ENCODE data around the gene EGR4. TPM values are rescaled to one million over a fixed set of nuclear protein-coding genes. Genes with fewer than 3 reads are reported as not detected.

EGR4 gene
- total RNA-seq, 1 donor from 2014 or later = not detected

DNA sequence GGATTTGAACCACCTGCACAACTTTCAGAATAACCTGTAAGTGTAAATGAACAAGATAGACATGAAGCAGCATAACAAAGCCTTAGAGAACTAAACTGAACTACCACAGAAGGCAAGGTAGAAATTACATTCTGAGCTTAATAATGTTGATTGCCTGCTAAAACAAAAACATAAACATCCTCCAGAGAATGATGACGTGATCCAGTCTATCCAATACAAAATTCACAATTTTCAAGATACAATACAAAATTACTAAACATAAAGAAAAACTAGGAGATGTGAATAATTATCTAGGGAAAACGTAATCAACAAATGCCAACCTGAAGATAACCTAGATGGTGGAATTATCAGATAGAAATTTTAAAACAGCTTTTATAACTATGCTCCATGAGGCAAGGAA, 40.7 kb upstream of the EGR4 start:
- Histone ChIP-seq H3K4me1 (no peaks in the 10 kb centered on the region), H3K36me3 (no peaks in the 10 kb centered on the region), H3K27me3 (ENCODE audit: low read depth) (no peaks in the 10 kb centered on the region), H3K27ac (no peak overlapping the region), H3K9me3 (peaks cover 8% of the 10 kb centered on the region), H3K4me3 (no peak overlapping the region)
- DNase-seq (no peak), ATAC-seq (no peak)
- intact Hi-C loops (cut with DNase I) = no loop called here
- TF ChIP-seq CTCF (IDR thresholded peaks at IDR 0.05) = no peak

DNA sequence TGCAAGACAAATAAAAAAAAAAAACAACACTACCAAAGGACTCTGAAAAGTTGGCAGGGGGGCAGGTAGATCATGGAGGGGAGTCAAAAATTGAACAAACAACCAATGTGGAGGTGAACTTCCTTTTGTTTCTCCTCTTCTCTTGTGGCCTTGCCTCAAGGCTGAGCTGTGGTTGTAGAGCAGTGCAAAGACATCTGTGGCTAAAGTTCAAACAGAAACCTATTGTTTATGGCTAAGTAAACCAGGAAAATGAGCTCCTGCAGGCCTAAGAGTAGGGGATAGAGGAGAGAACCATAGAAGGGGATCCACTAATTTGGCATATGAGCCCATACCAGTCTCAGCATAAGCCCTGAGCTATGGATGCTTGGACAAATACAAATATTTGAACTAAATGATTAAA, 40.2 kb upstream of the EGR4 start:
- DNase-seq (no peak), ATAC-seq (no peak)
- intact Hi-C loops (cut with DNase I) = no loop called here
- peaks cover 8% of the 10 kb centered on the region for H3K9me3 ChIP-seq
- no peaks in the 10 kb centered on the region for H3K36me3 ChIP-seq
- H3K27me3 ChIP-seq (ENCODE audit: low read depth) = no peaks in the 10 kb centered on the region
- no peak for TF ChIP-seq CTCF (IDR thresholded peaks at IDR 0.05)
- H3K27ac ChIP-seq = no peak overlapping the region
- H3K4me3 ChIP-seq = no peak overlapping the region
- no peaks in the 10 kb centered on the region for H3K4me1 ChIP-seq

DNA sequence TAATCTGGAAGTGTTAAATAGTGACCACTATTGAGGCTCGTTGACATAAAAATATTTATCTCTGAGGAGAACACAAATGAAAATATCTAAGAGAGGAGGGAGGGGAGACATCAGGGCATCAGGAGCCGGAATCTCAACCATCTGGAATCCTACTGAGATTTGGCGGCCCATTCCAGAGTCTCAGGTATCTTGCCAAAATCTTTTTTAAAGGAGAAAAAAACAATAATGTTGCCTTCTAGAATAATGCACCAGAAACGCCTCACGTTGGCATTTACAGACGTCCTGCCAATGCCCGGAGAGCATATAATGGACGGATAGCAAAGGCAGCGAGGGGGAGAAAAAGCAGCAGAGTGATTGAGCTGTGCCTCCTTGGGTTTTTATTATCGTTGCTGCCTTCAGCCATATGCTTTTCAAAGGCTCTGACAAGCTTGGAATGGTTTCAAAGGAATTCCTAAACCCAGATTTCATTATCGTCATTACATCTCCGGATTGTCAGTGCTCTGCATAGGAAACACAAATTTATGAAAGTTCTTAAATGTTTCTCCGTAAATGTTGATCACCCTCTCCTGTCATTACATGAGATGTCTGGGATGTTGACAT, 30.9 kb upstream of the EGR4 start:
- Histone ChIP-seq H3K4me1 (no peaks in the 10 kb centered on the region), H3K4me3 (no peak overlapping the region), H3K9me3 (no peaks in the 10 kb centered on the region), H3K36me3 (no peaks in the 10 kb centered on the region), H3K27ac (no peak overlapping the region), H3K27me3 (ENCODE audit: low read depth) (peaks cover 6% of the 10 kb centered on the region)
- no peak for DNase-seq
- ATAC-seq = no peak
- intact Hi-C loops (cut with DNase I) = no loop called here
- no peak for TF ChIP-seq CTCF (IDR thresholded peaks at IDR 0.05)

DNA sequence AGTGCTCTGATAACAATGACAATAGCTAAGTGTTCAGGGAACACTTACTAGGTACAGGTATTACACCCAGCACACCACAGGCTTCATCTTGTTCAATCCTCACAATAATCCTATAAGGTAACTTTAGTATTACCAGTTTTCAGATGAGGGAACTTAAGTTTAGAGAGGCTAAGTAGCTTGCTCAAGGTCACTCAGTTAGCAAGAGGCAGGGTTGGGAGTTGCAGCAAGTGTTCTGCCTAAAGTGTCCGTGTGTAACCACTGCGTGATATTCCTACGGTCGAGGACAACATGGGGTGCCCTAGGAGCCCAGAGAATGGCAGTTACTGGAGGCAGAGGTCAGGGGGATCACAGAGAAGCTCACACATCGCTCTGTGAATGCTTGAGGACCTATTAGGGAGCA, 30.2 kb upstream of the EGR4 start:
- ATAC-seq (no peak), DNase-seq (no peak)
- H3K36me3 ChIP-seq = no peaks in the 10 kb centered on the region
- intact Hi-C loops (cut with DNase I) = no loop called here
- no peak for TF ChIP-seq CTCF (IDR thresholded peaks at IDR 0.05)
- H3K9me3 ChIP-seq = no peaks in the 10 kb centered on the region
- H3K27ac ChIP-seq = no peak overlapping the region
- H3K27me3 ChIP-seq (ENCODE audit: low read depth) = peaks cover 11% of the 10 kb centered on the region
- H3K4me3 ChIP-seq = no peak overlapping the region
- H3K4me1 ChIP-seq = no peaks in the 10 kb centered on the region

GRCh38 chr2:73314441-73314840, 21.1 kb upstream of the EGR4 start:
- ATAC-seq = no peak
- H3K4me1 ChIP-seq = no peaks in the 10 kb centered on the region
- H3K36me3 ChIP-seq = no peaks in the 10 kb centered on the region
- no peak for TF ChIP-seq CTCF (IDR thresholded peaks at IDR 0.05)
- no peak for DNase-seq
- intact Hi-C loops (cut with DNase I) = no loop called here
- H3K27ac ChIP-seq = no peak overlapping the region
- H3K9me3 ChIP-seq = no peaks in the 10 kb centered on the region
- peaks cover 4% of the 10 kb centered on the region for H3K27me3 ChIP-seq (ENCODE audit: low read depth)
- no peak overlapping the region for H3K4me3 ChIP-seq

DNA sequence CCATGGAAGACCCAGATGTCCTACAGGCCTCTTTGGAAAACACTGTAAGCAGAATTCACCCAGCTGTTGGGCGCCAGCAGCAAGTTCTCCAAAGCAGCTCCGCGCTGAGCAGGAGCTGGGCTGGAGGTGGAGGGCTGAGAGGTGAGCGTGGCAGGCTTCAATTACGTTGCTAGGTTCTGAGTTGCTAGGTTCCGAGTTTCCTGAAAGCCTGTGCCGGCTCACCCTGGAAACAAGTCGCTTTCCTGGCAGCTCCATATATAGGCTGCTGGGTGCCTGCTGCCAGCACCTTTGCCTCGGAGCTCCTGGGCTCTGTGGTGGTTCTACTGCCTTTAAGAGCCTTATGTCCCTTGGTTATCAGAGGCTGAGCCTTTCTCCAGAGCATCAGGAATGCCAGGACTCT, 14.4 kb upstream of the EGR4 start:
- no peaks in the 10 kb centered on the region for H3K4me1 ChIP-seq
- no peak for DNase-seq
- ATAC-seq = no peak
- H3K27ac ChIP-seq = no peak overlapping the region
- H3K4me3 ChIP-seq = no peak overlapping the region
- no peaks in the 10 kb centered on the region for H3K27me3 ChIP-seq (ENCODE audit: low read depth)
- no peaks in the 10 kb centered on the region for H3K36me3 ChIP-seq
- intact Hi-C loops (cut with DNase I) = no loop called here
- H3K9me3 ChIP-seq = no peaks in the 10 kb centered on the region
- no peak for TF ChIP-seq CTCF (IDR thresholded peaks at IDR 0.05)
